ENCODE results near the gene LY6G6D. TPM values are rescaled to one million over a fixed set of nuclear protein-coding genes. Genes with fewer than 3 reads are reported as not detected.

LY6G6D gene
- total and polyA plus RNA-seq, 2 of the 13 experiments (the other 11 are each of a cell fraction or from before 2014, with no cell fraction given) = not detected

GRCh38 chr6:31736021-31736767, 21.0 kb downstream of the LY6G6D start, which contains the start of gene CLIC1 (continued):
- TF ChIP-seq ZNF614 (CRISPR knock-in tag; IDR thresholded peaks at IDR 0.05; ENCODE audit: borderline replicate concordance) (peak; percentile 92; the same call in 1 of the 2 replicates), PTBP1 (IDR thresholded peaks at IDR 0.05; ENCODE audit: low read depth, low read length, poor library complexity, severe bottlenecking) (peak; percentile 80), RFXANK (CRISPR knock-in tag; IDR thresholded peaks at IDR 0.05) (peak; percentile 38; the same call in 1 of the 2 replicates), DMAP1 (CRISPR knock-in tag; IDR thresholded peaks at IDR 0.05) (peak; percentile 89), TFAP4 (IDR thresholded peaks at IDR 0.05; ENCODE audit: borderline replicate concordance, low read depth) (peak; percentile 37; the same call in 1 of the 2 replicates), ZNF335 (CRISPR knock-in tag; IDR thresholded peaks at IDR 0.05) (peak; percentile 89), FOXP1 (IDR thresholded peaks at IDR 0.05) (no peak), FOXP1 (CRISPR knock-in tag; IDR thresholded peaks at IDR 0.05) (peak; percentile 31; the same call in 1 of the 2 replicates), HIVEP1 (CRISPR knock-in tag; IDR thresholded peaks at IDR 0.05) (peak; percentile 99), GTF3A (CRISPR knock-in tag; conservative IDR thresholded peaks at IDR 0.05) (no peak; the same call in none of the 2 replicates), SIN3B (IDR thresholded peaks at IDR 0.05; ENCODE audit: low read length) (peak; percentile 38; the same call in 1 of the 2 replicates), E2F5 (CRISPR knock-in tag; conservative IDR thresholded peaks at IDR 0.05) (0 out of 2 replicates have a peak, but pooled peaks have one; percentile 14), ZBTB7B (CRISPR knock-in tag; IDR thresholded peaks at IDR 0.05) (peak; percentile 55), MLLT10 (CRISPR knock-in tag; IDR thresholded peaks at IDR 0.05) (peak; percentile 27; the same call in 1 of the 2 replicates), HOXA5 (CRISPR knock-in tag; IDR thresholded peaks at IDR 0.05) (peak; percentile 37; the same call in 1 of the 2 replicates), KMT2A (CRISPR knock-in tag; IDR thresholded peaks at IDR 0.05) (no peak; the same call in 1 of the 2 replicates), ZNF513 (CRISPR knock-in tag; conservative IDR thresholded peaks at IDR 0.05) (no peak), ZNF775 (CRISPR knock-in tag; IDR thresholded peaks at IDR 0.05; ENCODE audit: borderline replicate concordance) (no peak), REPIN1 (CRISPR knock-in tag; IDR thresholded peaks at IDR 0.05; ENCODE audit: borderline replicate concordance, low read depth) (peak; percentile 49; the same call in 1 of the 2 replicates), REL (CRISPR knock-in tag; conservative IDR thresholded peaks at IDR 0.05) (peak; percentile 79; the same call in 1 of the 2 replicates), ZNF432 (CRISPR knock-in tag; IDR thresholded peaks at IDR 0.05; ENCODE audit: borderline replicate concordance) (no peak), ZNF772 (CRISPR knock-in tag; IDR thresholded peaks at IDR 0.05) (peak; percentile 80; the same call in 1 of the 2 replicates), NFE2L1 (CRISPR knock-in tag; IDR thresholded peaks at IDR 0.05; ENCODE audit: borderline replicate concordance) (peak; percentile 66; the same call in 1 of the 2 replicates), ZBTB44 (CRISPR knock-in tag; IDR thresholded peaks at IDR 0.05) (no peak), MXD4 (CRISPR knock-in tag; IDR thresholded peaks at IDR 0.05) (peak; percentile 73), MATR3 (CRISPR knock-in tag; IDR thresholded peaks at IDR 0.05) (no peak), ZNF562 (CRISPR knock-in tag; IDR thresholded peaks at IDR 0.05; ENCODE audit: borderline replicate concordance) (no peak)

Measured in HepG2 (cell line).